Measurements from ENCODE around the gene TMEM82.

GRCh38 chr1:15722836-15723532, 19.3 kb upstream of the TMEM82 start:
- TF ChIP-seq TAF1 (IDR thresholded peaks at IDR 0.05; ENCODE audit: low read depth) = no peak
- TF ChIP-seq CTCF (IDR thresholded peaks at IDR 0.05; ENCODE audit: poor library complexity, severe bottlenecking) = no peak
- no peak for TF ChIP-seq EZH2 (IDR thresholded peaks at IDR 0.05; ENCODE audit: borderline replicate concordance, insufficient read depth, low read length, poor library complexity, severe bottlenecking)
- TF ChIP-seq RAD21 (conservative IDR thresholded peaks at IDR 0.05) = no peak
